Measurements from ENCODE around the gene JAKMIP3. TPM values are rescaled to one million over a fixed set of nuclear protein-coding genes. Genes with fewer than 3 reads are reported as not detected.
A peak's percentile ranks its signal among the peaks of the same experiment; 100 is the strongest.

Gene JAKMIP3
- total and polyA plus RNA-seq, 10 of the 15 experiments (the other 5 are each of a cell fraction or from before 2014, with no cell fraction given), result 0.01 TPM; not detected in 7

- in situ Hi-C loops (cut with MboI) (loop anchor here (5.0 to 10.0 kb wide), 2 partner anchors 136 to 1838 kb away; no protein-coding TSS in a partner anchor), intact Hi-C loops (cut with micrococcal nuclease; ENCODE audit: unreplicated experiment) (loop anchor here (1.0 kb wide), 1 partner anchor 138 kb away; no protein-coding TSS in a partner anchor)
- Histone ChIP-seq H3K27me3 (replicated peaks in 1 of 2; ENCODE audit: control insufficient read depth in 2 of 2, insufficient read depth in 2 of 2, low read length in 1 of 2) (no peaks in the 10 kb centered on the region; a peak in 1 of 4 replicates), H3K4me3 (no peak overlapping the region), H2AFZ (ENCODE audit: control insufficient read depth, low read depth, low read length) (no peak overlapping the region; the same call in 1 of the 2 replicates), H3K36me3 (ENCODE audit: control insufficient read depth in 2 of 2, insufficient read depth in 2 of 2, low read length in 1 of 2) (no peaks in the 10 kb centered on the region), H3K9ac (ENCODE audit: control insufficient read depth, insufficient read depth, low read length) (no peak overlapping the region), H3K9me3 (replicated peaks; ENCODE audit: control insufficient read depth, insufficient read depth, low read length) (no peaks in the 10 kb centered on the region), H3K4me2 (ENCODE audit: control insufficient read depth, insufficient read depth) (no peak overlapping the region), H3K4me1 (ENCODE audit: control insufficient read depth, insufficient read depth, low read length) (no peaks in the 10 kb centered on the region), H3K27ac (ENCODE audit: control insufficient read depth, insufficient read depth) (no peak overlapping the region), H4K20me1 (ENCODE audit: control insufficient read depth, insufficient read depth) (no peaks in the 10 kb centered on the region), H3K79me2 (ENCODE audit: control insufficient read depth, insufficient read depth, low read length) (no peaks in the 10 kb centered on the region)
- POLR2A ChIA-PET, result no interaction called here
- FAIRE-seq (peak; percentile 23), ATAC-seq (peak; percentile 92), DNase-seq (ENCODE audit: low read depth, low spot score) (no peak)
- no TSS peak for BruUV-seq (replicated peaks)
- CTCF ChIA-PET, result interaction anchor here (0.5 to 2.0 kb wide), 14 partner anchors 9 to 151 kb away, joined by 3 to 50 read pairs (median 4); partner anchors contain the start of genes BNIP3 and PPP2R2D
- RAD21 ChIA-PET (ENCODE audit: unreplicated experiment), result interaction anchor here (0.7 to 1.9 kb wide), 8 partner anchors 15 to 148 kb away, joined by 3 to 30 read pairs (median 4); partner anchors contain the start of genes BNIP3 and PPP2R2D
- 34% methylated on average over 36 of the region's 36 CpGs for WGBS (ENCODE audit: insufficient coverage, insufficient replicate concordance, low lambda C conversion rate, missing lambda C conversion rate)
- SMC1A ChIA-PET (ENCODE audit: uncharacterized antibody, unreplicated experiment), result interaction anchor here (1.0 to 2.0 kb wide), 2 partner anchors 127 to 137 kb away, joined by 4 to 17 read pairs; no protein-coding TSS in a partner anchor
- no peak for TF ChIP-seq CHD2 (IDR thresholded peaks at IDR 0.05; ENCODE audit: borderline replicate concordance, low read depth, low read length)
- no peak for TF ChIP-seq CREM (IDR thresholded peaks at IDR 0.05; ENCODE audit: low read depth)
- peak; percentile 84 for TF ChIP-seq SMC3 (IDR thresholded peaks at IDR 0.05; ENCODE audit: borderline replicate concordance, low read length)
- TF ChIP-seq CBX3 (IDR thresholded peaks at IDR 0.05; ENCODE audit: borderline replicate concordance, low read depth), result no peak
- TF ChIP-seq, protein P1, sequence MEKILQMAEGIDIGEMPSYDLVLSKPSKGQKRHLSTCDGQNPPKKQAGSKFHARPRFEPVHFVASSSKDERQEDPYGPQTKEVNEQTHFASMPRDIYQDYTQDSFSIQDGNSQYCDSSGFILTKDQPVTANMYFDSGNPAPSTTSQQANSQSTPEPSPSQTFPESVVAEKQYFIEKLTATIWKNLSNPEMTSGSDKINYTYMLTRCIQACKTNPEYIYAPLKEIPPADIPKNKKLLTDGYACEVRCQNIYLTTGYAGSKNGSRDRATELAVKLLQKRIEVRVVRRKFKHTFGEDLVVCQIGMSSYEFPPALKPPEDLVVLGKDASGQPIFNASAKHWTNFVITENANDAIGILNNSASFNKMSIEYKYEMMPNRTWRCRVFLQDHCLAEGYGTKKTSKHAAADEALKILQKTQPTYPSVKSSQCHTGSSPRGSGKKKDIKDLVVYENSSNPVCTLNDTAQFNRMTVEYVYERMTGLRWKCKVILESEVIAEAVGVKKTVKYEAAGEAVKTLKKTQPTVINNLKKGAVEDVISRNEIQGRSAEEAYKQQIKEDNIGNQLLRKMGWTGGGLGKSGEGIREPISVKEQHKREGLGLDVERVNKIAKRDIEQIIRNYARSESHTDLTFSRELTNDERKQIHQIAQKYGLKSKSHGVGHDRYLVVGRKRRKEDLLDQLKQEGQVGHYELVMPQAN (conservative IDR thresholded peaks at IDR 0.05), result no peak
- TF ChIP-seq IKZF1 (conservative IDR thresholded peaks at IDR 0.05), result 0 out of 2 replicates have a peak, but pooled peaks have one; percentile 13
- TF ChIP-seq SMARCA5 (IDR thresholded peaks at IDR 0.05), result peak; percentile 44; the same call in 1 of the 2 replicates
- peak in 1 of 2 experiments; percentile 49; a peak in 1 of 4 replicates for TF ChIP-seq BHLHE40 (IDR thresholded peaks at IDR 0.05; ENCODE audit: borderline replicate concordance in 1 of 2, low read depth in 2 of 2, low read length in 1 of 2)
- peak; percentile 29; the same call in 1 of the 2 replicates for TF ChIP-seq RB1 (IDR thresholded peaks at IDR 0.05; ENCODE audit: borderline replicate concordance)
- no peak for TF ChIP-seq KDM1A (IDR thresholded peaks at IDR 0.05; ENCODE audit: borderline replicate concordance)
- TF ChIP-seq POLR2A (IDR thresholded peaks at IDR 0.05; ENCODE audit: low read depth, low read length), result no peak
- no peak for TF ChIP-seq PAX8 (IDR thresholded peaks at IDR 0.05)
- TF ChIP-seq IRF4 (IDR thresholded peaks at IDR 0.05; ENCODE audit: low read depth, low read length), result 0 out of 2 replicates have a peak, but pooled peaks have one; percentile 37
- peak; percentile 56; the same call in 1 of the 2 replicates for TF ChIP-seq YY1 (IDR thresholded peaks at IDR 0.05; ENCODE audit: low read depth, low read length)
- TF ChIP-seq RAD21 (IDR thresholded peaks at IDR 0.05; ENCODE audit: insufficient read depth, low read depth, low read length), result peak; percentile 85
- TF ChIP-seq, protein P2, sequence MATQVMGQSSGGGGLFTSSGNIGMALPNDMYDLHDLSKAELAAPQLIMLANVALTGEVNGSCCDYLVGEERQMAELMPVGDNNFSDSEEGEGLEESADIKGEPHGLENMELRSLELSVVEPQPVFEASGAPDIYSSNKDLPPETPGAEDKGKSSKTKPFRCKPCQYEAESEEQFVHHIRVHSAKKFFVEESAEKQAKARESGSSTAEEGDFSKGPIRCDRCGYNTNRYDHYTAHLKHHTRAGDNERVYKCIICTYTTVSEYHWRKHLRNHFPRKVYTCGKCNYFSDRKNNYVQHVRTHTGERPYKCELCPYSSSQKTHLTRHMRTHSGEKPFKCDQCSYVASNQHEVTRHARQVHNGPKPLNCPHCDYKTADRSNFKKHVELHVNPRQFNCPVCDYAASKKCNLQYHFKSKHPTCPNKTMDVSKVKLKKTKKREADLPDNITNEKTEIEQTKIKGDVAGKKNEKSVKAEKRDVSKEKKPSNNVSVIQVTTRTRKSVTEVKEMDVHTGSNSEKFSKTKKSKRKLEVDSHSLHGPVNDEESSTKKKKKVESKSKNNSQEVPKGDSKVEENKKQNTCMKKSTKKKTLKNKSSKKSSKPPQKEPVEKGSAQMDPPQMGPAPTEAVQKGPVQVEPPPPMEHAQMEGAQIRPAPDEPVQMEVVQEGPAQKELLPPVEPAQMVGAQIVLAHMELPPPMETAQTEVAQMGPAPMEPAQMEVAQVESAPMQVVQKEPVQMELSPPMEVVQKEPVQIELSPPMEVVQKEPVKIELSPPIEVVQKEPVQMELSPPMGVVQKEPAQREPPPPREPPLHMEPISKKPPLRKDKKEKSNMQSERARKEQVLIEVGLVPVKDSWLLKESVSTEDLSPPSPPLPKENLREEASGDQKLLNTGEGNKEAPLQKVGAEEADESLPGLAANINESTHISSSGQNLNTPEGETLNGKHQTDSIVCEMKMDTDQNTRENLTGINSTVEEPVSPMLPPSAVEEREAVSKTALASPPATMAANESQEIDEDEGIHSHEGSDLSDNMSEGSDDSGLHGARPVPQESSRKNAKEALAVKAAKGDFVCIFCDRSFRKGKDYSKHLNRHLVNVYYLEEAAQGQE (IDR thresholded peaks at IDR 0.05; ENCODE audit: low read depth, low read length), result no peak
Measured at GRCh38 chr10:132023092-132023811, 42.5 kb upstream of the JAKMIP3 start.

Measured in GM12878 (cell line).